Upper lobe of left lung (tissue), 4 donors: ENCODE results near the gene TMTC2.

Experiments
- CTCF ChIP-seq, 6 experiments: fragments of 450-650 bp in 4 of 6; fragments of 200-600 bp in 2 of 6; sonication (generic) in 2 of 6; IDR thresholded peaks; one replicate each; pipeline ENCODE4 v1.5.1; 2016 to 2019; ENCODE audit warnings: antibody characterized with exemption in 6 of 6
- EP300 ChIP-seq, 4 donors: sonication (generic); formaldehyde crosslinking; IDR thresholded peaks; one replicate each; pipeline ENCODE4 v1.5.1; 2017; ENCODE audit warnings: antibody characterized with exemption in 4 of 4, control low read depth in 2 of 4
- POLR2A ChIP-seq, 4 donors: fragments of 450-650 bp; IDR thresholded peaks; one replicate each; pipeline ENCODE4 v1.5.1; 2016 to 2017; ENCODE audit warnings: antibody characterized with exemption in 4 of 4, mild to moderate bottlenecking in 2 of 4
- POLR2AphosphoS5 ChIP-seq, 2 donors: sonication (generic); formaldehyde crosslinking; IDR thresholded peaks; one replicate each; pipeline ENCODE4 v1.5.1; 2017; ENCODE audit warnings: antibody characterized with exemption in 2 of 2

GRCh38 chr12:82696543-82696942, 9.8 kb downstream of the TMTC2 start:
- TF ChIP-seq CTCF (IDR thresholded peaks at IDR 0.05) = no peak
- no peak for TF ChIP-seq POLR2A (IDR thresholded peaks at IDR 0.05)
- no peak for TF ChIP-seq EP300 (IDR thresholded peaks at IDR 0.05)
- no peak for TF ChIP-seq POLR2AphosphoS5 (IDR thresholded peaks at IDR 0.05)
